Measurements from ENCODE around the gene TNF.

TNF gene

DNA sequence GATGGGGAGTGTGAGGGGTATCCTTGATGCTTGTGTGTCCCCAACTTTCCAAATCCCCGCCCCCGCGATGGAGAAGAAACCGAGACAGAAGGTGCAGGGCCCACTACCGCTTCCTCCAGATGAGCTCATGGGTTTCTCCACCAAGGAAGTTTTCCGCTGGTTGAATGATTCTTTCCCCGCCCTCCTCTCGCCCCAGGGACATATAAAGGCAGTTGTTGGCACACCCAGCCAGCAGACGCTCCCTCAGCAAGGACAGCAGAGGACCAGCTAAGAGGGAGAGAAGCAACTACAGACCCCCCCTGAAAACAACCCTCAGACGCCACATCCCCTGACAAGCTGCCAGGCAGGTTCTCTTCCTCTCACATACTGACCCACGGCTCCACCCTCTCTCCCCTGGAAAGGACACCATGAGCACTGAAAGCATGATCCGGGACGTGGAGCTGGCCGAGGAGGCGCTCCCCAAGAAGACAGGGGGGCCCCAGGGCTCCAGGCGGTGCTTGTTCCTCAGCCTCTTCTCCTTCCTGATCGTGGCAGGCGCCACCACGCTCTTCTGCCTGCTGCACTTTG, at the start of gene TNF:
TNF (plus strand) TSS at position 231 of the 567 bp plus-strand sequence; CDS start at position 408, 177 bp downstream.
- ChIA-PET CTCF (interaction anchor here (1.6 to 13.5 kb wide), 2 partner anchors 12 to 21 kb away, joined by 8 to 149 read pairs; partner anchors contain the start of genes LST1 and NCR3), POLR2A (interaction anchor here (3.2 kb wide), 1 partner anchor 34 kb away, joined by 13 read pairs; the partner anchor contains the start of gene DDX39B)
- no peak for TF ChIP-seq CTBP1 (IDR thresholded peaks at IDR 0.05; ENCODE audit: borderline replicate concordance)
- no peak for TF ChIP-seq SUZ12 (IDR thresholded peaks at IDR 0.05)
- TF ChIP-seq ZNF384 (IDR thresholded peaks at IDR 0.05) = no peak
- DNase-seq (ENCODE audit: extremely low spot score) = no peak

DNA sequence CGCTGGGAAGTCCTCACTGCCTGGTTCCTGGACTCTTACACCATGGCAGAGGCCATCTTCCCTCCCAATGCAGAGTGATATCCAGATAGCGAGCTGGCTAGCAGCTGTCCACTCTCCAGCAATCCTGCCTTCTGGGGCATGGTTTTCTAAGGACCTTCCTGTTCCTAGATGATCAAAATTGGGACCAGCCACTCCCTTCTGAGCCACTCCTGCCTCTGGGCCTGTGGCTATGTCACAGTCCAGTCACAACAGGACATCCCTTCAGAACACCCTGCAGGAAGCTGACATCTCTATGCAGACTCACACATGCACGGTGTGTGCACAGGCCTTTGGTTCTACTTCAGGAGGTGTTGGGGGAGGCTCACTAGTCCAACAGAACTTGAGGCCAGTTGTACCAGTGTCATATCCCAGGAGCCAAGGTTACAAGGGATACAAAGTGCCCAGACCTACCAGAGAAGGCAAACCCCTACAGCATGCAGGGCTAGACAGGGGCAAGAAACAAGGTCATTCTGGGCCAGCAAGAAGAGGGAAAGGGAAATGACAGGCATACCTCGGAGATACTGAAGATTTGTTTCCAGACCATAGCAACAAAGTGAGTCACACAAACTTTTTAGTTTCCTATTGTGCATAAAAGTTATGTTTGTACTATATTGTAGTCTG, 49.3 kb upstream of the TNF start:
- ChIA-PET CTCF (no interaction called here), POLR2A (interaction anchor here (0.7 to 8.4 kb wide), 2 partner anchors 9 to 15 kb away, joined by 3 to 114 read pairs; partner anchors contain the start of gene DDX39B)
- no peak for TF ChIP-seq FOXK2 (IDR thresholded peaks at IDR 0.05)
- no peak for TF ChIP-seq ZNF384 (IDR thresholded peaks at IDR 0.05)
- no peak for TF ChIP-seq HDGF (IDR thresholded peaks at IDR 0.05; ENCODE audit: borderline replicate concordance)
- TF ChIP-seq ARNT (IDR thresholded peaks at IDR 0.05) = no peak
- no peak for TF ChIP-seq TARDBP (IDR thresholded peaks at IDR 0.05)
- no peak for TF ChIP-seq L3MBTL2 (conservative IDR thresholded peaks at IDR 0.05)
- no peak for TF ChIP-seq NFRKB (IDR thresholded peaks at IDR 0.05)
- no peak for TF ChIP-seq CTBP1 (IDR thresholded peaks at IDR 0.05; ENCODE audit: borderline replicate concordance)
- no peak for TF ChIP-seq ELF4 (IDR thresholded peaks at IDR 0.05)
- TF ChIP-seq FOXM1 (IDR thresholded peaks at IDR 0.05; ENCODE audit: borderline replicate concordance) = no peak
- TF ChIP-seq LEF1 (IDR thresholded peaks at IDR 0.05; ENCODE audit: borderline replicate concordance) = no peak
- DNase-seq (ENCODE audit: extremely low spot score) = no peak

DNA sequence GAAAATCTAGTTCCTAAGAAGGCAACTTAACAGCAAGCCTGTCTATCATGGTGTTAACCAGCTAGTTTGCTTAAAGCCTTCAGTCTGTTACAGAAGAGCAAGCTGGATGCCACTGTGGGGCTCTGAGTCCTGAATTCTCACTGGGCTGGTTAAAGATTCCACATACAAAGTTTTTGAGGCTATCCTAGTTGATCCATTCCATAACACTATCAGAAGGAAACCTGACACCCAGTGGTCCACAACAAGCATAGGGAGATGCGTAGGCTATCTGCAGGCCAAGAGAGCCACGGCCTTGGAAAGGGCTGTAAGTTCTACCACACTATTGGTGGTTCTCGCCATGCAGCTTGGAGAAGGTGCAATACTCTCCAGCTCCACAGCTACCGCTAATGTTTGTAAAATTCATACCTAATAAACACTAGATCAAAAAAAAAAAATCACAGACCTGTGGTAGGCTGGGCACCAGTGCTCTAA, 47.0 kb upstream of the TNF start:
- POLR2A ChIA-PET = interaction anchor here (1.0 to 8.4 kb wide), 4 partner anchors 11 to 31 kb away, joined by 3 to 114 read pairs (median 4); partner anchors contain the start of genes DDX39B, MICB and NFKBIL1
- CTCF ChIA-PET = interaction anchor here (0.7 kb wide), 1 partner anchor 68 kb away, joined by 5 read pairs; no protein-coding TSS in a partner anchor
- TF ChIP-seq, protein P1, sequence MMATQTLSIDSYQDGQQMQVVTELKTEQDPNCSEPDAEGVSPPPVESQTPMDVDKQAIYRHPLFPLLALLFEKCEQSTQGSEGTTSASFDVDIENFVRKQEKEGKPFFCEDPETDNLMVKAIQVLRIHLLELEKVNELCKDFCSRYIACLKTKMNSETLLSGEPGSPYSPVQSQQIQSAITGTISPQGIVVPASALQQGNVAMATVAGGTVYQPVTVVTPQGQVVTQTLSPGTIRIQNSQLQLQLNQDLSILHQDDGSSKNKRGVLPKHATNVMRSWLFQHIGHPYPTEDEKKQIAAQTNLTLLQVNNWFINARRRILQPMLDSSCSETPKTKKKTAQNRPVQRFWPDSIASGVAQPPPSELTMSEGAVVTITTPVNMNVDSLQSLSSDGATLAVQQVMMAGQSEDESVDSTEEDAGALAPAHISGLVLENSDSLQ (IDR thresholded peaks at IDR 0.05) = peak; percentile 51
- TF ChIP-seq ZNF384 (IDR thresholded peaks at IDR 0.05) = no peak
- TF ChIP-seq SP1 (IDR thresholded peaks at IDR 0.05) = no peak
- TF ChIP-seq L3MBTL2 (conservative IDR thresholded peaks at IDR 0.05) = no peak
- no peak for TF ChIP-seq BHLHE40 (IDR thresholded peaks at IDR 0.05; ENCODE audit: borderline replicate concordance)
- TF ChIP-seq CTBP1 (IDR thresholded peaks at IDR 0.05; ENCODE audit: borderline replicate concordance) = no peak
- no peak for TF ChIP-seq NFRKB (IDR thresholded peaks at IDR 0.05)
- TF ChIP-seq HDGF (IDR thresholded peaks at IDR 0.05; ENCODE audit: borderline replicate concordance) = no peak
- TF ChIP-seq FOXA1 (IDR thresholded peaks at IDR 0.05) = no peak
- DNase-seq (ENCODE audit: extremely low spot score) = no peak

DNA sequence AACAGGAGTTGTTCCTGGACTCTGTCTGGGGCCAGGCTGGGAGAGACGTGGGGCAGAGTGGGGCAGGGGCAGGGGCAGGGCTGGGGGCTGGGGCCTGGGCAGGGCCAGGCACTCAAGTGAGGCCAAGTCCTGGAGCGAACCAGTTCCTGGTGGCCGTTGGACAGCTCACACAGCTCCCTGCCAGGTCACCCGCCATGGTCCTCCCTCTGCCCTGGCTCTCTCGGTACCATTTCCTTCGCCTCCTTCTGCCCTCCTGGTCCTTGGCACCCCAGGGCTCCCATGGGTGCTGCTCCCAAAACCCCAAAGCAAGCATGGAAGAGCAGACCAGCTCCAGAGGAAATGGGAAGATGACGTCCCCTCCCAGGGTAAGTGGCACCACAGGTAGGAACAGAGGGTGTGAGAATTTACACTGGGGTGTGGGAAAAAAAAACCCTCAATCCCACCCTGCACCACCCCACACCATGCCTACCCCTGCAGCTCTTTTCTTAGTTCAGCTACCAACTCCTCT, 46.5 kb upstream of the TNF start, which contains the start of gene MCCD1:
MCCD1 (plus strand) TSS at position 142 of the 508 bp plus-strand sequence; CDS start at position 195, 53 bp downstream.
- CTCF ChIA-PET = interaction anchor here (0.7 to 1.1 kb wide), 3 partner anchors 17 to 68 kb away, joined by 3 to 5 read pairs (median 3); partner anchors contain the start of gene ATP6V1G2
- DNase-seq (ENCODE audit: extremely low spot score) = no peak
- TF ChIP-seq HDGF (IDR thresholded peaks at IDR 0.05; ENCODE audit: borderline replicate concordance) (no peak), FOXA1 (IDR thresholded peaks at IDR 0.05) (no peak)
- POLR2A ChIA-PET = interaction anchor here (1.1 to 8.4 kb wide), 5 partner anchors 12 to 34 kb away, joined by 4 to 114 read pairs (median 6); partner anchors contain the start of genes DDX39B, MICB and NFKBIL1

DNA sequence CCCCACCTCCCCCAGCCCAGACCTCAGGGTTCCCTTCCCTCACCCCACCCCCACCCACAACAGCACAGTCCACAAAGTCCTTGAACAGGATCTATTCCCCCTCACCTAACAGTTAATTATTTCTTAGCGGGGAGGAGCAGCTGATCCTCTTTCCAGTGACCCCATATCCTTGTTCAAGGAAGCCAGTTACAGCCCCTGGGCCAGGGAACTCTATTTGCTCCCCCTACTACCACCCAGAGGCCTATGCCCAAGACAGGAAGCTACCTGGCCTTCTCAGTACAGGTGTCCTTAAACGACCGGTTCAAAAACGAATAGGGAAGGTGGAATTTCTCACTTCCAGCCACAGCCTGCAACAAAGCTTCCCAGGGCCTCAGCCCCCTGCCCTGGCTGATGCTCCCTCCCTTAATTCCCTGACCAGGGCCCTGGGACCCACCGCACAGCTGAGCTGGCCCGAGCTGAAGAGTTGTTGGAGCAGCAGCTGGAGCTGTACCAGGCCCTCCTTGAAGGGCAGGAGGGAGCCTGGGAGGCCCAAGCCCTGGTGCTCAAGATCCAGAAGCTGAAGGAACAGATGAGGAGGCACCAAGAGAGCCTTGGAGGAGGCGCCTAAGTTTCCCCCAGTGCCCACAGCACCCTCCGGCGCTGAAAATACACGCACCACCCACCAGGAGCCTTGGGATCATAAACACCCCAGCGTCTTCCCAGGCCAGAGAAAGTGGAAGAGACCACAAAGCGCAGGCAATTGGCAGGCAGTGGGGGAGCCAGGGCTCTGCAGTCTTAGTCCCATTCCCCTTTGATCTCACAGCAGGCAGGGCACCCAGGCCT, 45.8 kb upstream of the TNF start:
- TF ChIP-seq BHLHE40 (IDR thresholded peaks at IDR 0.05; ENCODE audit: borderline replicate concordance) (no peak), FOXM1 (IDR thresholded peaks at IDR 0.05; ENCODE audit: borderline replicate concordance) (no peak), ELF4 (IDR thresholded peaks at IDR 0.05) (no peak), SUZ12 (IDR thresholded peaks at IDR 0.05) (no peak), HDGF (IDR thresholded peaks at IDR 0.05; ENCODE audit: borderline replicate concordance) (no peak), CTBP1 (IDR thresholded peaks at IDR 0.05; ENCODE audit: borderline replicate concordance) (no peak), NFRKB (IDR thresholded peaks at IDR 0.05) (no peak), ZNF384 (IDR thresholded peaks at IDR 0.05) (no peak), SP1 (IDR thresholded peaks at IDR 0.05) (no peak), L3MBTL2 (conservative IDR thresholded peaks at IDR 0.05) (no peak), FOXA1 (IDR thresholded peaks at IDR 0.05) (no peak), ARNT (IDR thresholded peaks at IDR 0.05) (no peak), FOXK2 (IDR thresholded peaks at IDR 0.05) (no peak), LEF1 (IDR thresholded peaks at IDR 0.05; ENCODE audit: borderline replicate concordance) (no peak)
- TF ChIP-seq, protein P1 (IDR thresholded peaks at IDR 0.05) = no peak
- DNase-seq (ENCODE audit: extremely low spot score) = no peak
- POLR2A ChIA-PET = interaction anchor here (1.1 to 8.4 kb wide), 5 partner anchors 11 to 35 kb away, joined by 4 to 114 read pairs (median 6); partner anchors contain the start of genes DDX39B, MICB and NFKBIL1
- CTCF ChIA-PET = interaction anchor here (0.9 to 1.1 kb wide), 2 partner anchors 17 to 59 kb away, joined by 3 read pairs; partner anchors contain the start of gene ATP6V1G2
